Panc1 (cell line): ENCODE results near the gene FRMD1.

Experiments
- POLR2AphosphoS5 ChIP-seq: IDR thresholded peaks from 2 replicates; pipeline ENCODE4 v1.6.1; 2012; ENCODE audit warnings: mild to moderate bottlenecking, low read depth, low read length, moderate library complexity
- REST ChIP-seq, 2 experiments: IDR thresholded peaks; 2 replicates each; pipeline ENCODE4 v1.6.1; 2011 to 2012; ENCODE audit warnings: low read depth in 2 of 2, control low read depth in 1 of 2, low read length in 1 of 2, mild to moderate bottlenecking in 1 of 2, moderate library complexity in 1 of 2; ENCODE audit not compliant: insufficient read depth in 1 of 2
- TCF7L2 ChIP-seq: IDR thresholded peaks from 2 replicates; pipeline ENCODE4 v1.6.1; 2011; ENCODE audit warnings: mild to moderate bottlenecking, low read depth, low read length, inconsistent platforms
- TF ChIP-seq, protein P1 (sequence below): fragments of 450-650 bp; IDR thresholded peaks from 2 replicates; pipeline ENCODE4 v1.5.1; 2017; ENCODE audit warnings: mild to moderate bottlenecking

GRCh38 chr6:168011291-168011690, 67.7 kb downstream of the FRMD1 start:
- TF ChIP-seq POLR2AphosphoS5 (no peak), REST (IDR thresholded peaks at IDR 0.05; ENCODE audit: insufficient read depth in 1 of 2, low read depth in 2 of 2, low read length in 1 of 2) (no peak), TCF7L2 (no peak)
- TF ChIP-seq, protein P1, sequence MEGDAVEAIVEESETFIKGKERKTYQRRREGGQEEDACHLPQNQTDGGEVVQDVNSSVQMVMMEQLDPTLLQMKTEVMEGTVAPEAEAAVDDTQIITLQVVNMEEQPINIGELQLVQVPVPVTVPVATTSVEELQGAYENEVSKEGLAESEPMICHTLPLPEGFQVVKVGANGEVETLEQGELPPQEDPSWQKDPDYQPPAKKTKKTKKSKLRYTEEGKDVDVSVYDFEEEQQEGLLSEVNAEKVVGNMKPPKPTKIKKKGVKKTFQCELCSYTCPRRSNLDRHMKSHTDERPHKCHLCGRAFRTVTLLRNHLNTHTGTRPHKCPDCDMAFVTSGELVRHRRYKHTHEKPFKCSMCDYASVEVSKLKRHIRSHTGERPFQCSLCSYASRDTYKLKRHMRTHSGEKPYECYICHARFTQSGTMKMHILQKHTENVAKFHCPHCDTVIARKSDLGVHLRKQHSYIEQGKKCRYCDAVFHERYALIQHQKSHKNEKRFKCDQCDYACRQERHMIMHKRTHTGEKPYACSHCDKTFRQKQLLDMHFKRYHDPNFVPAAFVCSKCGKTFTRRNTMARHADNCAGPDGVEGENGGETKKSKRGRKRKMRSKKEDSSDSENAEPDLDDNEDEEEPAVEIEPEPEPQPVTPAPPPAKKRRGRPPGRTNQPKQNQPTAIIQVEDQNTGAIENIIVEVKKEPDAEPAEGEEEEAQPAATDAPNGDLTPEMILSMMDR, result no peak
